Gastroesophageal sphincter (tissue), 3 donors: ENCODE data around the gene FBXO31.

ENCODE experiments used
- EP300 ChIP-seq: sonication (generic); formaldehyde crosslinking; IDR thresholded peaks from one replicate; pipeline ENCODE4 v1.6.1; 2017; ENCODE audit warnings: antibody characterized with exemption, mild to moderate bottlenecking
- POLR2A ChIP-seq, 2 donors: fragments of 450-650 bp; IDR thresholded peaks; one replicate each; pipeline ENCODE4 v1.6.1; 2017; ENCODE audit warnings: antibody characterized with exemption in 2 of 2, mild to moderate bottlenecking in 2 of 2, moderate library complexity in 1 of 2
- TF ChIP-seq, protein P1 (sequence below), 4 experiments: fragments of 200-600 bp in 2 of 4; fragments of 450-650 bp in 2 of 4; sonication (generic) in 1 of 4; IDR thresholded peaks; one replicate each; pipeline ENCODE4 v1.5.1; 2017 to 2019; ENCODE audit warnings: antibody characterized with exemption in 4 of 4, mild to moderate bottlenecking in 2 of 4, moderate library complexity in 2 of 4

DNA sequence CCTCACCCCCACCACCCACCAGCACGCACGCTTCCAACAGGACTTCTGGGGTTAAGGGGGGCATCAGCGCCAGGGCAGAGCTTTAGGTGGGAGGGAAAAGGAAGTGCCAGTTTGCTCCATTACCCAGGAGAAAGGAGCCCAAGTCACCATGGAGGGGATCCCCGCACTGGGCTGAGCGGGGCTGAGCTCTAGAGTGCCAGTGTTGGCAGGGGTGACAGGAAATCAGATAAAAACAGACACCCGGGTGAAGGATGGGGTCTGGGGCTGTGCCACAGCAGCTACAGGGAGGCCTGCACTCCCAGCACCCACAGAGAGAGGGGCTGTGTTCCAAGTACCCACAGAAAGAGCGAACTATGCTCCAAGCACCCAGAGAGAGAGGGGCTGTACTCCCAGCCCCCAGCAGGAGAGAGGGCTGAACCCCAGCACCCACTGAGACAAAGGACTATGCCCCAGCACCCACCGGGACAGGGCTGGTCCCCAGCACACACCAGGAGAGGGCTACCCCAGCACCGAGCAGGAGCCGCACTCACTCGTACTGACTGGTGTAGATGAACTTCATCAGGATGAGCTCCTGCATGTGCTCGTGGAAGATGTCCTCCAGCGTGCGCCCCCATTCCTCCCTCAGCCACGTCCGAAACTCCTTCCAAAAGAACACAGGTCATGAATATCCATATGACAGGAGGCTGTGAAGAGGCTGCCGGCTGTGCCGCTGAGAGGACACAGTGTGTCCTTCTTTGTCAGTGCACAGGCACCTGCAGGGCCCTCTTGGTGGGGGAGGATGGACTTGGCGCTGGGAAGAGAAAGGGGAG, 47.7 kb downstream of the FBXO31 start:
- TF ChIP-seq, protein P1, sequence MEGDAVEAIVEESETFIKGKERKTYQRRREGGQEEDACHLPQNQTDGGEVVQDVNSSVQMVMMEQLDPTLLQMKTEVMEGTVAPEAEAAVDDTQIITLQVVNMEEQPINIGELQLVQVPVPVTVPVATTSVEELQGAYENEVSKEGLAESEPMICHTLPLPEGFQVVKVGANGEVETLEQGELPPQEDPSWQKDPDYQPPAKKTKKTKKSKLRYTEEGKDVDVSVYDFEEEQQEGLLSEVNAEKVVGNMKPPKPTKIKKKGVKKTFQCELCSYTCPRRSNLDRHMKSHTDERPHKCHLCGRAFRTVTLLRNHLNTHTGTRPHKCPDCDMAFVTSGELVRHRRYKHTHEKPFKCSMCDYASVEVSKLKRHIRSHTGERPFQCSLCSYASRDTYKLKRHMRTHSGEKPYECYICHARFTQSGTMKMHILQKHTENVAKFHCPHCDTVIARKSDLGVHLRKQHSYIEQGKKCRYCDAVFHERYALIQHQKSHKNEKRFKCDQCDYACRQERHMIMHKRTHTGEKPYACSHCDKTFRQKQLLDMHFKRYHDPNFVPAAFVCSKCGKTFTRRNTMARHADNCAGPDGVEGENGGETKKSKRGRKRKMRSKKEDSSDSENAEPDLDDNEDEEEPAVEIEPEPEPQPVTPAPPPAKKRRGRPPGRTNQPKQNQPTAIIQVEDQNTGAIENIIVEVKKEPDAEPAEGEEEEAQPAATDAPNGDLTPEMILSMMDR (IDR thresholded peaks at IDR 0.05) = no peak
- no peak for TF ChIP-seq EP300
- TF ChIP-seq POLR2A (IDR thresholded peaks at IDR 0.05) = no peak
